T47D (cell line): ENCODE results near the gene JAM3.

Experiments used
- DNase-seq, 2 experiments: peaks; one replicate each; pipeline versions ENCODE4 v3.0.0 to v3.0.0-alpha.2; 2011 to 2012; ENCODE audit warnings: low read depth in 1 of 2, low spot score in 1 of 2
- JUND ChIP-seq: IDR thresholded peaks from 2 replicates; pipeline ENCODE4 v1.6.1; 2012; ENCODE audit warnings: low read depth
- in situ Hi-C: cut with HindIII; loops from 2 replicates; pipeline ENCODE4 v1.10.0; 2016; ENCODE audit warnings: low sequenced_read_pairs, low pct_unique_long_range_greater_than_20kb

Gene JAM3

DNA sequence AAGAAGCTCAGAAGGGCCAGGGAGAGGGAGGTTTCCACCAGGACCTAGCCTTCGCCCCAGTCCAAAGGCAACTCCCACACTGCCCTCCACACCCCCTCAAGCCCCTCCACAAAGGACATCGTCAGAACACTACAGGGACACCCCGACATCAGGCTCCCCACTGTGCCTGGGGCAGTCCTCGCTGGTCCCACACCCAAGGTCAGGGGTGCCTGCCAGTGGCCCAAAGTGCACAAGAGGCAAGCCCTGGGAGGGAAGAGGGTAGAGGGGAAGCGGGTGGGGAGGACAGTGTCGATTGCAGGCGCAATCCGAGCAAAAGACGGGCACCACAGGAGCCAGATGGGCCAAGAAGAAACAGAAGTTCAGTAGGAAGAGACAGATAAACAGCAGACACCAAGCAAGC is 35.6 kb upstream of the JAM3 start:
- TF ChIP-seq JUND = no peak
- in situ Hi-C loops = no loop called here
- no peak for DNase-seq

DNA sequence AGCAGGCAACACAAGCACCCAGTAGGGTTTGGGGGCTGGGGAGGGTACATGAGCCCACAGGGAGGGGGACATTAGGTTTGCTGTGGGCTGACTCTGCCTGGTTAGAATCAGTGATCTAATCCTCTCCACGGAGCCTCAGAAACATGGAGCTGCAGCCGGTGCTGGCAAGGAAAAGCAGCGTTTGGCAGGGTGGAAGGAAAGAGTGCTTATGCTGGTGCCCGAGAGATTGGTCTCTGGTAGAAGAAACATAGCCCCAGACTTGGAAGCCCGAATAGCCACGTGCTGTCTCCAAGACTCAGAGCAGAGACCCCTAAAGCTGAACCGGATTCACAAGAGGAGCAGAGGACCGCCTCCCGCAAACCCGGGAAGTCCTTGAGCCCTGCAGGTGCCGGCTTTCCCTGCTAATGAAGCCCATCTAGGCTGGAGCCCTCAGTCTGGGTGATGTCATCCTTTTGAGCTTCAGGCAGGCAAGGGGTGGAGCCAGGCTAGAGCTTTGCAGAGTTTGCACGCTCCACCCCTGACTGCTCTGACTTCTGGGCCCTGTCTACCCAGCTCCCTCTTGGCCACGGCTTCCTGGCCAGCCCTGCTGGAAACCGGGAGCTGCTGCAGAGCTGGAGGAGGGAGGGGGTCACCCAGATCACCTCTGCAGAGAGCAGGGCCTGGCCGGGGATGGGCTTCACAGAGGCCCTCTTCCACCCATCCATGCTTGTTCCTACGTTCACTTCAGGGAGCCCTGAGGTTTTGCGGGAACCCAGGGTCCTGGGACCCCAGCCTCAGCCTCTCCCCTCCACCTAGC is 35.0 kb upstream of the JAM3 start:
- peak; percentile 95 to 96 for DNase-seq
- in situ Hi-C loops = no loop called here
- no peak for TF ChIP-seq JUND

DNA sequence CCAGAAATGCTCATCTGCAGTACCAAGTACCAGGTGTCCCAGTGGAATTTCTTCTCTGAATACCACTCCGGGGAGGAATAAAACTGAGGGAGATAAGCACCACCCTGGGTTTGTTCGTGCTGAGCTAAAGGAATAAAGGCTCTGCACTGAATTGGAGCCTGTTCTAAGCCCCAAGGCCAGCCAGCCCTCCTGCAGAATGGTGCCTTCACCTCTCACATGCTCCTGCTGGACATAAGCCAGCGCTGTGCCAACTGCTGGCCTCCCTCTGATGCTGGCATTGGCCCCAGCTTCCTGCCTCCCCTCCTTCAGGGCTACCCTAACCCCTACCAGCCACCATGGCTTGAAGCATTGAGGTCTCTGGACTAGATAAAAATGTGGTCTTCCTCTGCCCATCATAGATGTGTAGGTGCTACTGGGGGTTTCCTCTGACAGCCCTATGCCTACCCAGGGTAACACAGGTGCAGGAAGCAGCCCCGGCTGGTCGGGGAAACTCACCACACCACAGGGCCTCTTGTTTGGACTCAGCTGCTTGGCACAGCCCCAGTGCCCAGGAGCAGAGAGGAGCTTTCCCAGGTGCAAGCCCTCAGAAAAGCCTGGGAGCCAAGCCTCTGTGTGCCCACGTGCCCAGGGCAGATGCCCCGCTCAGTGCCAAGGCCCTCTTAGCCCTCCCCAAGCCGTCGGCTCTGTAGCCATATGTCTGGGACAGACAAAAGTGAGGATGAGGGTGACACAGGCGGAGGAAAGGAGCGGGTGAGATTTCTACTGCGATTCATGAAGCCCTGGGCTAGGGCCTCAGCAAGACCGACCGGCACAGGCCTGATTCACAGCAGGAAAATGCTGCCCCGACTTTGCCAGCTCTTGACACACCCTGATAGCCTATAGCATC is 34.1 kb upstream of the JAM3 start:
- in situ Hi-C loops = no loop called here
- peak in 1 of 2 experiments; percentile 88 for DNase-seq
- no peak for TF ChIP-seq JUND

DNA sequence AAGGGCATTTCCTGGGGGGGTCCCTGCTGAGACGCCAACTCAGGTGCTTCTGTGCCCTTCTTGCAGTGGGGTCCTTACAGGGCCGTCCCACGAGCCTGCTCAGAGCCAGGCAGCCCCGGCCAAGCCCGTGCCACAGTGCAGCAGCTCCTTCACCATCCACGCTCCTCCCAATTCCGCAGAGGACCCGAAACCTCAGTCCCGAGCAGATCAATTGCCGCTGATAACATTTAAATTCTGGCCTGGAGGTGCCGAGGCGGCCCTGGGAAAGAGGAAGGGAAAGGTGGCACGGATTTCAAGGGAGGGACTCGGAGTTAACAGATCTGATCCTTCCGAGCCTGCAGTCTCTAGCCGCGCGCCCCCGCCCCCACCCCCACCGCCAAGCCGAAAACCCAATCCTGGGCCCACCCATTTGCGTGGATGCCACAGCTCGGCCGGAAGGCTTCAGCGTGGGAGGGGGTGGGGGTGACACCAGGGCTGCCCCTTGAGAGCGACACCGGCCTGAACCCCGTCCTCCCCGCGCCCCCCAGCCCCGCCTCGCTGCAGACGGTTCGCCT is 32.3 kb upstream of the JAM3 start:
- peak in 1 of 2 experiments; percentile 65 for DNase-seq

DNA sequence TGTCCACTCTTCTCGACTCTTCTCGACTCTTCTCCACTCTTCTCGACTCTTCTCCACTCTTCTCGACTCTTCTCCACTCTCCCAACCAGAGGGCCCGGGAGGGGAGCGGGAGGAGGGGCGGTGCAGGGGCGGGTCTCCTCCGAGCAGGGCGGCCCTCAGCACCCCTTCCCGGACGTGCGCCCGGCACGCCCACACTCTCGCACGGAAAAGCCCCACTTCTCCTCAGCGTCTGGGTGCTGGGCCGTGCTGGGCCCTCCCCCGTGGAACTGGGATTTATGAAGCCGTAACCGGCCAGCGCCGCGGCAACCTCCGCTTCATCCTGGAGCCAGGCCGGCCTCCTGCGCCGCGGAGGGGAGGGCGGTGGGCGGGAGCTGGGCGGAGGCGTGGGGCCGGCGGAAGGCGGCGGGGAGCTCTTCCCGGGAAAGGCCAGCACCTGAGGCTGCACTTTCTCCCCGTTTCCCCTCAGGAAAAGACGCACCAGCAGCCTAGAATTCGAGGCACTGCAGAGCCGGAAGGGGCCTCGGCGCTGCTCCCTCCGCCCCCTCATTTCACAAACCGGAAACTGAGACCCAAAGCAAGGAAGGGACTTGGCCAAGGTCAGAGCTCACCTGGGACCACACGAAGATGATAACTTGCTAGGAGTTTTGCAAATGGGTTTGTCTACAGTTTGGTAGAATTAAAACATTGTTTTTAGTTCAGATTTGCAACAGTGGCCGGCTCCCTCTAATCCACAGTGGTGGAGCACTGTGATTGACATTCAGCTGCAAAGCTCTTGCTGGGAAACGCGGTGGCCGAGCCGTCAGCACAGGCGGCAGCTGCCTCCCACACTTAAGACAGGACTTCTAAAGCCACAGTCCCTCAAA is 31.6 kb upstream of the JAM3 start:
- TF ChIP-seq JUND = no peak
- peak; percentile 62 to 93 for DNase-seq
- in situ Hi-C loops = no loop called here

More for the DNA sequence above, 32.3 kb upstream of the JAM3 start:
- in situ Hi-C loops = no loop called here
- TF ChIP-seq JUND = no peak

DNA sequence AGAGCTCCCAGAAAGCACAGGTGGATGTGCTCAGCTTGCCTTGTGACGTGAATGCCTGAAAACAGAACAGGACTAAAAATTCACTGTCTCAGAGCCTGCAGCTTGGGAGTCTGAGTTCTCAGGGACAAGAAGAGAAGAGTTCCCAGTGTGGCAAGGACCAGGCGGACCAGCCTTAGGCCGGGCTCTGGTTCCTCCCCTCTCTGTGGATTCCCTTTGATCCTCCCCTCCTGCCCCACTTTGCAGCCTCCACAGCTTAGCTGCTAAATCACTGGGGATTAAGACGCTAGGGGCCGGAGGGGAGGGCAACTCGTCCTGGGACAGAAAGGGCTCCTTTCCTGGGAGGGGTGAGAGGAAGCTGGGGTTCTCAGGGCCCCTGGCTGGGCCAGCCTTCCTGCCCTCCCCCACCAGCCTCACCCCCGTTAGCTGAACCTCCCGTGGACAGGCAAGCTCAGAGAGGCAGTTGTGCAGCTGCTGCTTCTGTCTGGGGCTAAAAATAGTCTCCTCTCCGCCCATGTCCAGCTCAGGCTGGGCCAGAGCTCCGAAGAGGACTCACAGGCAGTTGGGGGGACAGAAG is 29.9 kb upstream of the JAM3 start:
- DNase-seq = no peak
- no peak for TF ChIP-seq JUND
- in situ Hi-C loops = no loop called here

DNA sequence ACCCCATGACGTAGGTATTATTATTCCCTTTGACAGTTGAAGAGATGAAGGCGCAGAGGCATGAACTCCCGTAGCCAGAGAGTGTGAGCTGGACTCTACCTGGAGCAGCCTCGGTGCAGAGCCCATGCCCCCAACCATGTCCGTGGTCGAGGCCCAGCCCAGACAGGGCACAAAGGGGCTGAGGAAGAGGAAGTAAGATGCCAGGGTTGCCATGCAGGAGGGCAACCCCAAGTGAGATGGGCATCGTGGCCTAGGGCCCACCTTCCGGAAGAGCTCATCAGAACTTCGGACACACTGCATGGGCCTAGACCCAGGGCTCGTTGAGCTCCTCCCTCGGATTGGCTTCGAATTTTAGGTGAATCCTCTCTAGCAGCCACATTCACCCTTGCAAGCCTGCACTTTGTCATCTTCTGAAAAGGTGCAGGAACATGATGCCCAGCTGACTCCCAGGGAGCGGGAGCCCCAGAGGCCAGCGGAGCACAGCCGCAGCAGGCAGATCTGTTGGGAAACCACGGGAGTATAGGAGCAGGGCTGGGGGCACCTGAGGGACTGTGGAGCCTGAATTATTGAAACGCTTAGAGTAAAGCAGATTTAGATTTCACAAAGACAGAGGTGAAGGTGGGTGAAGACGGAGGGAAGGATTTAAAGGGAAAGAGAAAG is 29.0 kb upstream of the JAM3 start:
- DNase-seq = no peak
- in situ Hi-C loops = no loop called here
- TF ChIP-seq JUND = no peak

DNA sequence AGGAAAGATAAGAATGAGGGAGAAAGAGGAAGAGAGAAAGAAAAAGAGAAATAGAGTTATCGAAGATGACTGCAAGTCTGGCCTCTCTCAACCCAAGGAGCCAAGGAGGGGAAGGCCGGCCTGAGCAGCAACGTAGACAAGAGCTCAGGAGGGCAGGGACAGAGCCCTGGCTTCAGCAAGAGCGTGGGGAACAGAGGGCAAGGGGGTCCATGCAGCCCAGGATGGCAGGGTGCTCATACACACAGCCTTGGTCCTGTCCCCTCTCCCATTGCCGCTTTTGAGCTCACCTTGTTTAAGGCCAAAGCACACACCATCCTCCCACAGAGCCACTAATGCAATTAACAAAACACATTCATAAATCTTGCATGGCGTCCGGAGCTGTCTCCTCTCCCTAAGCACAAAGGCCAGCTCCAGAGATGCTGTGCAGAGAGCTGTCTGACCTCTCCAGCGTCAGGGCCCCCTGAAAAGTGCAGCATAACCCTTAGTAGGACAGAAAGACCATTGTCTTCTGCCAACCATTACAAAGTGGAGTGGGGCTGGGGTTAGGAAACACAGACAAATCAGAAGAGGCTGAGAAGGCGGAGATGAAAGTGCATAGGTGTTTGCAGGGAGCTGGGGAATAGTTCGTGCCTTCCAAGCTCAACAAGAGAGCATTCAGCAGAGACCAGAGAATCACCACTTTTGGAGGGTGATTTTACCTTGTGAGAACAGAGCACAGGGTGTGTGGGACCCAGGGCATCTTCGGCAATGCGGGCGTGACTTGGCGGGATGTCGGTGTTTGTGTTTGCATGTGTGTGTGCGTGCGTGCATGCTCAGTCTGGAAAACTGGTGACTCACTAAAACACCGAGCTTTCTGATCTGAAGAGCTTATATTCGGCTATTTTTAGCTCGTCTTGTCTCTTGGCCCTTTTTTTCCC is 28.2 kb upstream of the JAM3 start:
- no peak for DNase-seq
- in situ Hi-C loops = no loop called here
- TF ChIP-seq JUND = no peak

DNA sequence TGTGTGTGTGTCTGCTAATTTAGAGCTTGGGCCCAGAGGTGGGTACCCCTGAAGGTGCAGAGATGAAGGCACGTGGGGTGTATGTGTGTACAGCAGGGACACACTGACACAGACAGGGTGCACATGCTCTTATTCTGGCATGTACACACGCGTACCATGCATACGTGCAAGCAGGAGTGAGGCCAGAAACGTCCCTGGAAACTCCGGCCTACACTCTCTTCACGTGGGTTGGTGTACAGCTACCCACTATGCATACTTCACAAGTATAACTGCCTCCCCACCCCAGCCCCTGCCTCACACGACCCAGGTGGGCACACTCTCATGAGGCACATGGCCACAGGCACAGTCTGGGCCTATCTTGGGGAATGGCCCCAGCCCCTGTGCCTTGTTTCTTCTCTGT is 27.5 kb upstream of the JAM3 start:
- no peak for TF ChIP-seq JUND
- DNase-seq = no peak
- in situ Hi-C loops = no loop called here

DNA sequence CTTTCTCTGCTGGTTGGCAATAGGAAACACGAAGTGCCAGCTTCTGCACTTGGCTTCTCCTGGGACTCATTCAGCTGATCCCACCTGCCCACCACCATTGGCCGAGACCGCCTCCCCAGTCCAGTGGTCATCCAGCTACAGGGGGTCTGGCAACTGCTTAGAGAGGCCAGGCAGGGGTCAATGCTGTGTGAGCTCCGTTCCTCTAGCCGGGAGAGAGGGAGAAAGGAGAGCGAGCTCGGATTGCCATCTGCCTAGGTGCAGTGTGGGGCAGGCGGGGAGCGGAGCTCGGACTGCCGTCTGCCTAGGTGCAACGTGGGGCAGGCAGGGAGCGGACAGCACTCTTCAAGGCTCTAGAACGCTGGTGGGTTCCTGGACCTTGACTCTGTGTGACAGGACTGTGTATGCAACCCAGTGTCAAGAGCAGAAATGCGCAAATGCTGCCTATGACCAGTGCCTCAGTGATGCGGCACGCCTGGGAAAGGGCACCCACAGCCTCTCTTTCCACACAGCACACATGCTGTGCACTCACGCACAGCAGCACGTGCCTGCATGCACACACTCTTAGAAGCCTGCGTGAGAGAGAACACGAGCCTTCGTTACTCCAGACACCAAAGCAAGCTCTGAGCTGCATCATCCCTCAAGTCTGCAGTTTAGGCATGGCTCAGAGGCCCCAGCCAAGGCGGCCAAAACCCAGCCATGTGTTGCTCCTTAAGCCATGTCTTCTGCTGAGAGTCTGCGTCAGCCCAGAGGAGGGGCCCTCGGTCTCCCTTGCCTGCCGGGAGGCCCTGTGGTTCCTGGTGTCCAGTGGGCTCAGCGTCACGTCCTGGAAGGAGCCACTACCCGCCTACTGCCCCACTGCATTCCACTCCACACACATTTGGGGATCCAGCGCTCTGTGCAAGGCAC is 26.8 kb upstream of the JAM3 start:
- in situ Hi-C loops = no loop called here
- DNase-seq = no peak
- no peak for TF ChIP-seq JUND
